AG09309 (cell line): Measurements from ENCODE around the gene EPS15.
A peak's percentile ranks its signal among the peaks of the same experiment; 100 is the strongest.

ENCODE experiments used
- DNase-seq: peaks from one replicate; pipeline ENCODE4 v3.0.0-alpha.2; 2010; ENCODE audit warnings: low read depth
- H3K4me3 ChIP-seq: 2 replicates; pipeline ENCODE4 v1.5.1; 2011; ENCODE audit warnings: mild to moderate bottlenecking, low read depth, low read length, moderate library complexity; ENCODE audit not compliant: control insufficient read depth
- CTCF ChIP-seq: IDR thresholded peaks from 2 replicates; pipeline ENCODE4 v1.5.1; 2011; ENCODE audit warnings: mild to moderate bottlenecking, low read depth, low read length, inconsistent platforms; ENCODE audit not compliant: insufficient read depth, control insufficient read depth; ENCODE audit errors: missing control alignments

Gene EPS15

GRCh38 chr1:51549016-51549619, 30.1 kb upstream of the EPS15 start:
- DNase-seq: no peak
- no peak for TF ChIP-seq CTCF
- H3K4me3 ChIP-seq: no peak overlapping the region

- no peak for TF ChIP-seq CTCF
- H3K4me3 ChIP-seq: no peak overlapping the region
- no peak for DNase-seq
These were observed 24.8 kb upstream of the EPS15 start for GRCh38 chr1:51543858-51544257.

GRCh38 chr1:51542158-51542953, 23.3 kb upstream of the EPS15 start:
- no peak for DNase-seq
- TF ChIP-seq CTCF: no peak
- no peak overlapping the region for H3K4me3 ChIP-seq

- H3K4me3 ChIP-seq: no peak overlapping the region
- no peak for DNase-seq
- TF ChIP-seq CTCF: no peak
These were observed 22.4 kb upstream of the EPS15 start for GRCh38 chr1:51541313-51542050.

- no peak overlapping the region for H3K4me3 ChIP-seq
- TF ChIP-seq CTCF: no peak
- DNase-seq: no peak
These were observed 18.5 kb upstream of the EPS15 start for GRCh38 chr1:51537568-51537967.

GRCh38 chr1:51535006-51535592, 16.0 kb upstream of the EPS15 start:
- peak; percentile 81 for TF ChIP-seq CTCF
- no peak overlapping the region for H3K4me3 ChIP-seq
- peak; percentile 42 for DNase-seq
